HK-2 (cell line): ENCODE data around the gene CCDC88B.
A peak's percentile ranks its signal among the peaks of the same experiment; 100 is the strongest.

Experiments
- DNase-seq: peaks from one replicate; pipeline ENCODE4 v3.0.0-alpha.2; 2018; ENCODE audit not compliant: unreplicated experiment

CCDC88B gene

GRCh38 chr11:64347193-64347867 is 7.3 kb downstream of the CCDC88B start:
- no peak for DNase-seq

- no peak for DNase-seq
Measured at GRCh38 chr11:64348383-64349024, 8.5 kb downstream of the CCDC88B start.

- no peak for DNase-seq
Measured at GRCh38 chr11:64349025-64349387, 9.0 kb downstream of the CCDC88B start.

GRCh38 chr11:64349404-64349803 is 9.4 kb downstream of the CCDC88B start:
- DNase-seq: no peak

- DNase-seq: no peak
Measured at GRCh38 chr11:64351136-64351631, 11.2 kb downstream of the CCDC88B start.

GRCh38 chr11:64352099-64352994 is 12.3 kb downstream of the CCDC88B start:
- DNase-seq: no peak

GRCh38 chr11:64352995-64353714 is 13.2 kb downstream of the CCDC88B start:
- DNase-seq: no peak

- no peak for DNase-seq
Measured at GRCh38 chr11:64353715-64354506, 13.9 kb downstream of the CCDC88B start.

- DNase-seq: peak; percentile 80
Measured at GRCh38 chr11:64355078-64355940, 15.3 kb downstream of the CCDC88B start.

- DNase-seq: no peak
Measured at GRCh38 chr11:64356498-64357411, 16.8 kb downstream of the CCDC88B start.

- no peak for DNase-seq
Measured at GRCh38 chr11:64357446-64357845, 17.4 kb downstream of the CCDC88B start.

- peak; percentile 82 for DNase-seq
Measured at GRCh38 chr11:64357904-64358535, 18.0 kb downstream of the CCDC88B start.

- no peak for DNase-seq
Measured at GRCh38 chr11:64358536-64358906, 18.5 kb downstream of the CCDC88B start.

- DNase-seq: peak; percentile 57
Measured at GRCh38 chr11:64358907-64359711, 19.1 kb downstream of the CCDC88B start, which contains the start of gene RPS6KA4. TSS of gene RPS6KA4 (plus strand) at chr11:64359162. CDS start at chr11:64359236, 74 bp downstream.

GRCh38 chr11:64359712-64360445 is 19.9 kb downstream of the CCDC88B start:
- DNase-seq: no peak

- DNase-seq: no peak
Measured at GRCh38 chr11:64360448-64360921, 20.5 kb downstream of the CCDC88B start.

- no peak for DNase-seq
Measured at GRCh38 chr11:64361659-64362058, 21.7 kb downstream of the CCDC88B start.
